Measurements from ENCODE around the gene MEPCE. TPM values are rescaled to one million over a fixed set of nuclear protein-coding genes. Genes with fewer than 3 reads are reported as not detected.

MEPCE gene
- total RNA-seq, 6 experiments from 2014 or later, result 17.1 to 25.1 (median 20.7) TPM

- no peak for DNase-seq
- H3K27ac ChIP-seq, result no peak overlapping the region
- H3K4me3 ChIP-seq, result no peak overlapping the region
- intact Hi-C loops (cut with DNase I), result no loop called here
- H3K4me1 ChIP-seq, result no peaks in the 10 kb centered on the region
- ATAC-seq, result no peak
- TF ChIP-seq POLR2A (IDR thresholded peaks at IDR 0.05) (no peak), CTCF (IDR thresholded peaks at IDR 0.05) (no peak)
- no peaks in the 10 kb centered on the region for H3K9me3 ChIP-seq
- H3K36me3 ChIP-seq, result no peaks in the 10 kb centered on the region
- 68% methylated on average over 4 of the region's 4 CpGs for WGBS (ENCODE audit: insufficient coverage, low coverage, low lambda C conversion rate, missing lambda C conversion rate)
- H3K27me3 ChIP-seq, result no peaks in the 10 kb centered on the region
Measured at GRCh38 chr7:100393233-100393905, 36.3 kb upstream of the MEPCE start.

GRCh38 chr7:100394077-100394476, 35.6 kb upstream of the MEPCE start:
- TF ChIP-seq POLR2A (IDR thresholded peaks at IDR 0.05), result no peak
- no peak for TF ChIP-seq CTCF (IDR thresholded peaks at IDR 0.05)
- H3K9me3 ChIP-seq, result no peaks in the 10 kb centered on the region
- H3K4me3 ChIP-seq, result no peak overlapping the region
- no peaks in the 10 kb centered on the region for H3K27me3 ChIP-seq
- no peaks in the 10 kb centered on the region for H3K36me3 ChIP-seq
- DNase-seq (no peak), ATAC-seq (no peak)
- no peaks in the 10 kb centered on the region for H3K4me1 ChIP-seq
- intact Hi-C loops (cut with DNase I), result no loop called here
- WGBS (ENCODE audit: insufficient coverage, low coverage, low lambda C conversion rate, missing lambda C conversion rate), result 82% methylated on average over 2 of the region's 2 CpGs
- no peak overlapping the region for H3K27ac ChIP-seq

GRCh38 chr7:100396421-100396982, 33.1 kb upstream of the MEPCE start:
- WGBS (ENCODE audit: insufficient coverage, low coverage, low lambda C conversion rate, missing lambda C conversion rate), result 53% methylated on average over 7 of the region's 9 CpGs
- H3K36me3 ChIP-seq, result no peaks in the 10 kb centered on the region
- H3K27ac ChIP-seq, result no peak overlapping the region
- ATAC-seq, result peak; percentile 34 to 70 (median 50)
- no peaks in the 10 kb centered on the region for H3K4me1 ChIP-seq
- H3K27me3 ChIP-seq, result no peaks in the 10 kb centered on the region
- TF ChIP-seq CTCF (IDR thresholded peaks at IDR 0.05) (no peak), POLR2A (IDR thresholded peaks at IDR 0.05) (no peak)
- no peak for DNase-seq
- H3K4me3 ChIP-seq, result no peak overlapping the region
- no peaks in the 10 kb centered on the region for H3K9me3 ChIP-seq
- intact Hi-C loops (cut with DNase I), result no loop called here

GRCh38 chr7:100397315-100398081, 32.1 kb upstream of the MEPCE start:
- 55% methylated on average over 8 of the region's 13 CpGs for WGBS (ENCODE audit: insufficient coverage, low coverage, low lambda C conversion rate, missing lambda C conversion rate)
- TF ChIP-seq POLR2A (IDR thresholded peaks at IDR 0.05) (no peak), CTCF (IDR thresholded peaks at IDR 0.05) (no peak)

More at GRCh38 chr7:100397315-100398081, 32.1 kb upstream of the MEPCE start:
- Histone ChIP-seq H3K27ac (no peak overlapping the region), H3K4me3 (no peak overlapping the region), H3K27me3 (no peaks in the 10 kb centered on the region), H3K9me3 (no peaks in the 10 kb centered on the region), H3K4me1 (no peaks in the 10 kb centered on the region), H3K36me3 (no peaks in the 10 kb centered on the region)
- intact Hi-C loops (cut with DNase I), result no loop called here
- DNase-seq (no peak), ATAC-seq (peak in 2 of 4 donors; percentile 17 to 42)

All from right lobe of liver (tissue), 6 donors.